ENCODE data around the gene NELL1. TPM values are rescaled to one million over a fixed set of nuclear protein-coding genes. Genes with fewer than 3 reads are reported as not detected.

Gene NELL1
- total RNA-seq, 4 donors from 2014 or later, result not detected

- Histone ChIP-seq H3K27ac (no peak overlapping the region), H3K9me3 (no peaks in the 10 kb centered on the region), H3K4me1 (no peaks in the 10 kb centered on the region), H3K36me3 (no peaks in the 10 kb centered on the region), H3K27me3 (no peaks in the 10 kb centered on the region), H3K4me3 (no peak overlapping the region)
- in situ Hi-C loops (cut with MboI; ENCODE audit: low sequenced_read_pairs in 4 of 4), result no loop called here
- ATAC-seq (no peak), DNase-seq (no peak)
- TF ChIP-seq CTCF (IDR thresholded peaks at IDR 0.05 in 4 of 5, conservative IDR thresholded peaks at IDR 0.05 in 1 of 5) (no peak), POLR2A (IDR thresholded peaks at IDR 0.05) (no peak)
- intact Hi-C loops (cut with DNase I; ENCODE audit: low total_unique reads), result no loop called here
These were observed 638.5 kb downstream of the NELL1 start for GRCh38 chr11:21307874-21308273.

GRCh38 chr11:21316591-21316990 lies 647.2 kb downstream of the NELL1 start:
- no peak for DNase-seq
- ATAC-seq, result no peak
- no peaks in the 10 kb centered on the region for H3K9me3 ChIP-seq
- H3K27ac ChIP-seq, result no peak overlapping the region
- H3K36me3 ChIP-seq, result no peaks in the 10 kb centered on the region
- H3K27me3 ChIP-seq, result no peaks in the 10 kb centered on the region
- in situ Hi-C loops (cut with MboI; ENCODE audit: low sequenced_read_pairs in 4 of 4) (no loop called here), intact Hi-C loops (cut with DNase I; ENCODE audit: low total_unique reads) (no loop called here)
- TF ChIP-seq CTCF (IDR thresholded peaks at IDR 0.05 in 4 of 5, conservative IDR thresholded peaks at IDR 0.05 in 1 of 5) (no peak), POLR2A (IDR thresholded peaks at IDR 0.05) (no peak)
- H3K4me3 ChIP-seq, result no peak overlapping the region
- H3K4me1 ChIP-seq, result no peaks in the 10 kb centered on the region

- in situ Hi-C loops (cut with MboI; ENCODE audit: low sequenced_read_pairs in 4 of 4) (no loop called here), intact Hi-C loops (cut with DNase I; ENCODE audit: low total_unique reads) (no loop called here)
- DNase-seq, result no peak
- no peaks in the 10 kb centered on the region for H3K36me3 ChIP-seq
- H3K9me3 ChIP-seq, result no peaks in the 10 kb centered on the region
- H3K4me1 ChIP-seq, result no peaks in the 10 kb centered on the region
- H3K27ac ChIP-seq, result no peak overlapping the region
- no peak overlapping the region for H3K4me3 ChIP-seq
- no peak for ATAC-seq
- no peak for TF ChIP-seq CTCF (IDR thresholded peaks at IDR 0.05 in 4 of 5, conservative IDR thresholded peaks at IDR 0.05 in 1 of 5)
- TF ChIP-seq POLR2A (IDR thresholded peaks at IDR 0.05), result no peak
- H3K27me3 ChIP-seq, result no peaks in the 10 kb centered on the region
These were observed 651.7 kb downstream of the NELL1 start for GRCh38 chr11:21321072-21321471.

GRCh38 chr11:21321530-21321929 lies 652.1 kb downstream of the NELL1 start:
- Histone ChIP-seq H3K4me3 (no peak overlapping the region), H3K4me1 (no peaks in the 10 kb centered on the region), H3K27ac (no peak overlapping the region), H3K9me3 (no peaks in the 10 kb centered on the region), H3K36me3 (no peaks in the 10 kb centered on the region), H3K27me3 (no peaks in the 10 kb centered on the region)
- in situ Hi-C loops (cut with MboI; ENCODE audit: low sequenced_read_pairs in 4 of 4), result no loop called here
- intact Hi-C loops (cut with DNase I; ENCODE audit: low total_unique reads), result no loop called here
- TF ChIP-seq POLR2A (IDR thresholded peaks at IDR 0.05) (no peak), CTCF (IDR thresholded peaks at IDR 0.05 in 4 of 5, conservative IDR thresholded peaks at IDR 0.05 in 1 of 5) (no peak)
- no peak for DNase-seq
- no peak for ATAC-seq

GRCh38 chr11:21323617-21324016 lies 654.2 kb downstream of the NELL1 start:
- H3K36me3 ChIP-seq, result no peaks in the 10 kb centered on the region
- DNase-seq (no peak), ATAC-seq (no peak)
- in situ Hi-C loops (cut with MboI; ENCODE audit: low sequenced_read_pairs in 4 of 4) (no loop called here), intact Hi-C loops (cut with DNase I; ENCODE audit: low total_unique reads) (no loop called here)
- no peaks in the 10 kb centered on the region for H3K4me1 ChIP-seq
- H3K9me3 ChIP-seq, result no peaks in the 10 kb centered on the region
- H3K27me3 ChIP-seq, result no peaks in the 10 kb centered on the region
- no peak overlapping the region for H3K4me3 ChIP-seq
- no peak for TF ChIP-seq CTCF (IDR thresholded peaks at IDR 0.05 in 4 of 5, conservative IDR thresholded peaks at IDR 0.05 in 1 of 5)
- no peak for TF ChIP-seq POLR2A (IDR thresholded peaks at IDR 0.05)
- H3K27ac ChIP-seq, result no peak overlapping the region
